Heart left ventricle (tissue), 13 donors: ENCODE results near the gene DDX4.

Source experiments
- POLR2A ChIP-seq, 2 donors: fragments of 450-650 bp; IDR thresholded peaks; one replicate each; pipeline ENCODE4 v1.6.1; 2017; ENCODE audit warnings: antibody characterized with exemption in 2 of 2, mild to moderate bottlenecking in 2 of 2, moderate library complexity in 2 of 2
- TF ChIP-seq, protein P1 (sequence below), 12 donors: fragments of 200-600 bp; sonication (generic) in 4 of 12; IDR thresholded peaks; one replicate each; pipeline versions ENCODE4 v1.5.0 to v1.8.0; 2018 to 2022; ENCODE audit warnings: antibody characterized with exemption in 12 of 12, mild to moderate bottlenecking in 5 of 12
- donor health status: ischemic (EF 13 %, LVEDD 7.1; RV severe dilation, severe dysfunction).
- donor health status: DM: no; HTN: yes; CAD: no.
- donor health status: DM: no; HTN: no; CAD: no.
- donor health status: ischemic (EF 25% LVEDD 6.9; RV normal size, moderate dysfunction).
- donor health status: ischemic (EF 25% LVEDD 5.7; RV mildly dilated, moderate dysfunction).
- donor health status: ischemic (EF 35%, LVEDD 5.7; RV mildly dilated, moderate dysfunction).
- donor health status: nonischemic (EF 11% LVEDD 7.7; RV severe dilation, severe dysfunction).
- donor health status: DM: yes; HTN: yes; CAD: no.
- donor health status: PGD.
- donor health status: ischemic (EF 29% LVEDD 5.4; RV normal size, mild dysfunction).
- donor health status: nonischemic (EF 23%, LVEDD 6.1; RV moderate dilation, normal function).

DNA sequence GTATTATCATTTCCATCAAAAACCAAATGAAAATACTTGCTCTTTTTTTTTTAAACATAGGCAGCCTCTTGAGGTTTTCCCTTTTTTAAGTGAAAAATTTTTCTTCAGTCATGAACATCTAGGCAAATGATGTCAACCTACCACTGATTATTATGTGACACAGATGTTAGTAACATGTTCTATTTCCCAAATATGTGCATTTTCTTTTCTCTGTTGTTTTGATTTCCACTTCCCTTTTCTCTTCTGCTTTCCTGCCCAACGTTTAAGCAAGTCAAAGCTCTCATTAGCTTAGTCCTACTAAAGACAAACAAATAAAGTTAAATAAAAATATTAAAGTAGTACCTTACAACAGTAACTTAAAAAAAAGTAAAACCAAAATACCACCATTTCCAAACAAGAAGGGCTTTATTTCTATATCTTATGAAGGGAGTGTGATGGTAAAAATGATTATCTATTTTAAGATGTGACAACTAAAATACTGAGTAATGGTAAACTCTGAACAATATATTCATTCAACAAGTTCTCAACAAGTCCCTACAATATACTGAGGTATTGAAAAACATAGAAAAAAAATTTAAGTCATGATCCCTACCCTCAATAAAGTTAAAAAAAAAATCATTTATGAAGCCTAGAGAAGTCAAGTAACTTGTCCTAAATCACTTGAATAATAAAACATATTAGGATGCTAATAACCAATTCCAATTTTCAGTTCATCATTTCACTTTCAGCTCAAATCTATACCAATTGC lies 35.1 kb upstream of the DDX4 start:
- TF ChIP-seq, protein P1, sequence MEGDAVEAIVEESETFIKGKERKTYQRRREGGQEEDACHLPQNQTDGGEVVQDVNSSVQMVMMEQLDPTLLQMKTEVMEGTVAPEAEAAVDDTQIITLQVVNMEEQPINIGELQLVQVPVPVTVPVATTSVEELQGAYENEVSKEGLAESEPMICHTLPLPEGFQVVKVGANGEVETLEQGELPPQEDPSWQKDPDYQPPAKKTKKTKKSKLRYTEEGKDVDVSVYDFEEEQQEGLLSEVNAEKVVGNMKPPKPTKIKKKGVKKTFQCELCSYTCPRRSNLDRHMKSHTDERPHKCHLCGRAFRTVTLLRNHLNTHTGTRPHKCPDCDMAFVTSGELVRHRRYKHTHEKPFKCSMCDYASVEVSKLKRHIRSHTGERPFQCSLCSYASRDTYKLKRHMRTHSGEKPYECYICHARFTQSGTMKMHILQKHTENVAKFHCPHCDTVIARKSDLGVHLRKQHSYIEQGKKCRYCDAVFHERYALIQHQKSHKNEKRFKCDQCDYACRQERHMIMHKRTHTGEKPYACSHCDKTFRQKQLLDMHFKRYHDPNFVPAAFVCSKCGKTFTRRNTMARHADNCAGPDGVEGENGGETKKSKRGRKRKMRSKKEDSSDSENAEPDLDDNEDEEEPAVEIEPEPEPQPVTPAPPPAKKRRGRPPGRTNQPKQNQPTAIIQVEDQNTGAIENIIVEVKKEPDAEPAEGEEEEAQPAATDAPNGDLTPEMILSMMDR (IDR thresholded peaks at IDR 0.05): no peak
- no peak for TF ChIP-seq POLR2A (IDR thresholded peaks at IDR 0.05)
